ENCODE data around the gene LBHD2.
"Not testable (repeated sequence)": the region's sequence is repeated elsewhere in the genome, so short reads cannot be mapped to it uniquely, and the experiment has no call there.

The LBHD2 gene

GRCh38 chr14:103084021-103084919 lies at the start of gene LBHD2:
Gene LBHD2 (plus strand): TSS chr14:103084210. CDS start chr14:103086013, 1,803 bp downstream.
- no peak for DNase-seq (ENCODE audit: low read depth in 3 of 3, low spot score in 1 of 3)

GRCh38 chr14:103041464-103041863 lies 42.5 kb upstream of the LBHD2 start:
- DNase-seq (ENCODE audit: low read depth in 3 of 3, low spot score in 1 of 3) = no peak

GRCh38 chr14:103043257-103044015 lies 40.6 kb upstream of the LBHD2 start:
- DNase-seq (ENCODE audit: low read depth in 3 of 3, low spot score in 1 of 3) = no peak

- no peak for DNase-seq (ENCODE audit: low read depth in 3 of 3, low spot score in 1 of 3)
Measured at GRCh38 chr14:103045371-103045869, 38.6 kb upstream of the LBHD2 start.

- not testable (repeated sequence) for DNase-seq (ENCODE audit: low read depth in 3 of 3, low spot score in 1 of 3)
Measured at GRCh38 chr14:103047453-103047852, 36.6 kb upstream of the LBHD2 start.

- no peak for DNase-seq (ENCODE audit: low read depth in 3 of 3, low spot score in 1 of 3)
Measured at GRCh38 chr14:103050935-103051334, 33.1 kb upstream of the LBHD2 start.

- DNase-seq (ENCODE audit: low read depth in 3 of 3, low spot score in 1 of 3) = no peak
Measured at GRCh38 chr14:103052407-103052806, 31.6 kb upstream of the LBHD2 start.

GRCh38 chr14:103055695-103056094 lies 28.3 kb upstream of the LBHD2 start:
- DNase-seq (ENCODE audit: low read depth in 3 of 3, low spot score in 1 of 3) = no peak

GRCh38 chr14:103056322-103057027 lies 27.5 kb upstream of the LBHD2 start:
- no peak for DNase-seq (ENCODE audit: low read depth in 3 of 3, low spot score in 1 of 3)

- DNase-seq (ENCODE audit: low read depth in 3 of 3, low spot score in 1 of 3) = peak in 1 of 3 donors; percentile 3
Measured at GRCh38 chr14:103057028-103057371, 27.0 kb upstream of the LBHD2 start.

- peak in 2 of 3 donors; percentile 12 to 27 for DNase-seq (ENCODE audit: low read depth in 3 of 3, low spot score in 1 of 3)
Measured at GRCh38 chr14:103057372-103058163, 26.4 kb upstream of the LBHD2 start, which contains the start of gene CDC42BPB. Gene CDC42BPB (minus strand): TSS chr14:103057549. CDS start chr14:103057173, 376 bp downstream.

GRCh38 chr14:103058164-103059055 lies 25.6 kb upstream of the LBHD2 start:
- no peak for DNase-seq (ENCODE audit: low read depth in 3 of 3, low spot score in 1 of 3)

GRCh38 chr14:103059556-103059955 lies 24.5 kb upstream of the LBHD2 start:
- DNase-seq (ENCODE audit: low read depth in 3 of 3, low spot score in 1 of 3) = no peak

- no peak for DNase-seq (ENCODE audit: low read depth in 3 of 3, low spot score in 1 of 3)
Measured at GRCh38 chr14:103061482-103061976, 22.5 kb upstream of the LBHD2 start.

GRCh38 chr14:103064436-103064835 lies 19.6 kb upstream of the LBHD2 start:
- no peak for DNase-seq (ENCODE audit: low read depth in 3 of 3, low spot score in 1 of 3)

- DNase-seq (ENCODE audit: low read depth in 3 of 3, low spot score in 1 of 3) = no peak
Measured at GRCh38 chr14:103064978-103065377, 19.0 kb upstream of the LBHD2 start.

- no peak for DNase-seq (ENCODE audit: low read depth in 3 of 3, low spot score in 1 of 3)
Measured at GRCh38 chr14:103065861-103066260, 18.1 kb upstream of the LBHD2 start.

GRCh38 chr14:103066399-103066798 lies 17.6 kb upstream of the LBHD2 start:
- DNase-seq (ENCODE audit: low read depth in 3 of 3, low spot score in 1 of 3) = no peak

GRCh38 chr14:103067231-103067954 lies 16.6 kb upstream of the LBHD2 start:
- no peak for DNase-seq (ENCODE audit: low read depth in 3 of 3, low spot score in 1 of 3)
